Measurements from ENCODE around the gene NR6A1.

DNA sequence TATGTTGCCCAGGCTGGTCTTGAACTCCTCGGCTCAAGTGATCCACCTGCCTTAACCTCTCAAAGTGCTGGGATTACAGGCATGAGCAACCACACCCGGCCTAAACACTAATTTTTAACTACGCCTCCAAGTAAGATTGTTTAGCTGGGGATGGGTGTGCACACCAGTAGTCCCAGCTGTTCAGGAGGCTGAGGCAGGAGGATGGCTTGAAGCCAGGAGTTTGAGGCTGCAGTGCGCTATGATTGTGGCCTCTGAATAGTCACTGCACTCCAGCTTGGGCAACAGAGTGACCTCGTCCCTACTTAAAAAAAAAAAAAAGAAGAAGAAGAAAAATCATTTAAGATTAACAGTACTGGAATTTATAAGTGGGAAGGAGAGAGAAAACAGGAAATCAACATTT is 173.1 kb downstream of the NR6A1 start:
- no peak for TF ChIP-seq ZFP3 (CRISPR knock-in tag; IDR thresholded peaks at IDR 0.05)
- TF ChIP-seq, protein P1, sequence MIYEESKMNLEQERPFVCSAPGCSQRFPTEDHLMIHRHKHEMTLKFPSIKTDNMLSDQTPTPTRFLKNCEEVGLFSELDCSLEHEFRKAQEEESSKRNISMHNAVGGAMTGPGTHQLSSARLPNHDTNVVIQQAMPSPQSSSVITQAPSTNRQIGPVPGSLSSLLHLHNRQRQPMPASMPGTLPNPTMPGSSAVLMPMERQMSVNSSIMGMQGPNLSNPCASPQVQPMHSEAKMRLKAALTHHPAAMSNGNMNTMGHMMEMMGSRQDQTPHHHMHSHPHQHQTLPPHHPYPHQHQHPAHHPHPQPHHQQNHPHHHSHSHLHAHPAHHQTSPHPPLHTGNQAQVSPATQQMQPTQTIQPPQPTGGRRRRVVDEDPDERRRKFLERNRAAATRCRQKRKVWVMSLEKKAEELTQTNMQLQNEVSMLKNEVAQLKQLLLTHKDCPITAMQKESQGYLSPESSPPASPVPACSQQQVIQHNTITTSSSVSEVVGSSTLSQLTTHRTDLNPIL (CRISPR knock-in tag; IDR thresholded peaks at IDR 0.05; ENCODE audit: low read depth): no peak
- TF ChIP-seq, protein P2, sequence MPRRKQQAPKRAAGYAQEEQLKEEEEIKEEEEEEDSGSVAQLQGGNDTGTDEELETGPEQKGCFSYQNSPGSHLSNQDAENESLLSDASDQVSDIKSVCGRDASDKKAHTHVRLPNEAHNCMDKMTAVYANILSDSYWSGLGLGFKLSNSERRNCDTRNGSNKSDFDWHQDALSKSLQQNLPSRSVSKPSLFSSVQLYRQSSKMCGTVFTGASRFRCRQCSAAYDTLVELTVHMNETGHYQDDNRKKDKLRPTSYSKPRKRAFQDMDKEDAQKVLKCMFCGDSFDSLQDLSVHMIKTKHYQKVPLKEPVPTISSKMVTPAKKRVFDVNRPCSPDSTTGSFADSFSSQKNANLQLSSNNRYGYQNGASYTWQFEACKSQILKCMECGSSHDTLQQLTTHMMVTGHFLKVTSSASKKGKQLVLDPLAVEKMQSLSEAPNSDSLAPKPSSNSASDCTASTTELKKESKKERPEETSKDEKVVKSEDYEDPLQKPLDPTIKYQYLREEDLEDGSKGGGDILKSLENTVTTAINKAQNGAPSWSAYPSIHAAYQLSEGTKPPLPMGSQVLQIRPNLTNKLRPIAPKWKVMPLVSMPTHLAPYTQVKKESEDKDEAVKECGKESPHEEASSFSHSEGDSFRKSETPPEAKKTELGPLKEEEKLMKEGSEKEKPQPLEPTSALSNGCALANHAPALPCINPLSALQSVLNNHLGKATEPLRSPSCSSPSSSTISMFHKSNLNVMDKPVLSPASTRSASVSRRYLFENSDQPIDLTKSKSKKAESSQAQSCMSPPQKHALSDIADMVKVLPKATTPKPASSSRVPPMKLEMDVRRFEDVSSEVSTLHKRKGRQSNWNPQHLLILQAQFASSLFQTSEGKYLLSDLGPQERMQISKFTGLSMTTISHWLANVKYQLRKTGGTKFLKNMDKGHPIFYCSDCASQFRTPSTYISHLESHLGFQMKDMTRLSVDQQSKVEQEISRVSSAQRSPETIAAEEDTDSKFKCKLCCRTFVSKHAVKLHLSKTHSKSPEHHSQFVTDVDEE (CRISPR knock-in tag; IDR thresholded peaks at IDR 0.05): no peak
- TF ChIP-seq, protein P3, sequence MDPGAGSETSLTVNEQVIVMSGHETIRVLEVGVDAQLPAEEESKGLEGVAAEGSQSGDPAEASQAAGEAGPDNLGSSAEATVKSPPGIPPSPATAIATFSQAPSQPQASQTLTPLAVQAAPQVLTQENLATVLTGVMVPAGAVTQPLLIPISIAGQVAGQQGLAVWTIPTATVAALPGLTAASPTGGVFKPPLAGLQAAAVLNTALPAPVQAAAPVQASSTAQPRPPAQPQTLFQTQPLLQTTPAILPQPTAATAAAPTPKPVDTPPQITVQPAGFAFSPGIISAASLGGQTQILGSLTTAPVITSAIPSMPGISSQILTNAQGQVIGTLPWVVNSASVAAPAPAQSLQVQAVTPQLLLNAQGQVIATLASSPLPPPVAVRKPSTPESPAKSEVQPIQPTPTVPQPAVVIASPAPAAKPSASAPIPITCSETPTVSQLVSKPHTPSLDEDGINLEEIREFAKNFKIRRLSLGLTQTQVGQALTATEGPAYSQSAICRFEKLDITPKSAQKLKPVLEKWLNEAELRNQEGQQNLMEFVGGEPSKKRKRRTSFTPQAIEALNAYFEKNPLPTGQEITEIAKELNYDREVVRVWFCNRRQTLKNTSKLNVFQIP (CRISPR knock-in tag; IDR thresholded peaks at IDR 0.05; ENCODE audit: borderline replicate concordance, low read depth): no peak
- no peak for TF ChIP-seq CSDC2 (CRISPR knock-in tag; IDR thresholded peaks at IDR 0.05)
- TF ChIP-seq ESRRG (CRISPR knock-in tag; IDR thresholded peaks at IDR 0.05): no peak
- no peak for TF ChIP-seq GLIS3 (CRISPR knock-in tag; IDR thresholded peaks at IDR 0.05)
- TF ChIP-seq, protein P4, sequence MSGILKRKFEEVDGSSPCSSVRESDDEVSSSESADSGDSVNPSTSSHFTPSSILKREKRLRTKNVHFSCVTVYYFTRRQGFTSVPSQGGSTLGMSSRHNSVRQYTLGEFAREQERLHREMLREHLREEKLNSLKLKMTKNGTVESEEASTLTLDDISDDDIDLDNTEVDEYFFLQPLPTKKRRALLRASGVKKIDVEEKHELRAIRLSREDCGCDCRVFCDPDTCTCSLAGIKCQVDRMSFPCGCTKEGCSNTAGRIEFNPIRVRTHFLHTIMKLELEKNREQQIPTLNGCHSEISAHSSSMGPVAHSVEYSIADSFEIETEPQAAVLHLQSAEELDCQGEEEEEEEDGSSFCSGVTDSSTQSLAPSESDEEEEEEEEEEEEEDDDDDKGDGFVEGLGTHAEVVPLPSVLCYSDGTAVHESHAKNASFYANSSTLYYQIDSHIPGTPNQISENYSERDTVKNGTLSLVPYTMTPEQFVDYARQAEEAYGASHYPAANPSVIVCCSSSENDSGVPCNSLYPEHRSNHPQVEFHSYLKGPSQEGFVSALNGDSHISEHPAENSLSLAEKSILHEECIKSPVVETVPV (CRISPR knock-in tag; IDR thresholded peaks at IDR 0.05): no peak

Data from SK-N-SH treated with all-trans-retinoic acid at 6 μM for 48 hours (cell line).